BLaER1 (cell line): ENCODE measurements around the gene PSMC3.

Experiments
- H3K27ac ChIP-seq: shearing (Covaris generic); formaldehyde crosslinking; 2 replicates; pipeline ENCODE4 v1.8.1; 2022
- H3K27me3 ChIP-seq: shearing (Covaris generic); formaldehyde crosslinking; 2 replicates; pipeline ENCODE4 v1.8.1; 2022
- H3K36me3 ChIP-seq: shearing (Covaris generic); formaldehyde crosslinking; 2 replicates; pipeline ENCODE4 v1.8.1; 2022
- H3K4me1 ChIP-seq: shearing (Covaris generic); formaldehyde crosslinking; 2 replicates; pipeline ENCODE4 v1.8.1; 2022
- H3K4me2 ChIP-seq: shearing (Covaris generic); formaldehyde crosslinking; 2 replicates; pipeline ENCODE4 v1.8.1; 2022
- H3K4me3 ChIP-seq: shearing (Covaris generic); formaldehyde crosslinking; 2 replicates; pipeline ENCODE4 v1.8.1; 2022
- H3K9ac ChIP-seq: shearing (Covaris generic); formaldehyde crosslinking; 2 replicates; pipeline ENCODE4 v1.8.1; 2022
- H3K9me3 ChIP-seq: shearing (Covaris generic); formaldehyde crosslinking; 2 replicates; pipeline ENCODE4 v1.8.1; 2022
- H4K20me1 ChIP-seq: shearing (Covaris generic); formaldehyde crosslinking; 2 replicates; pipeline ENCODE4 v1.8.1; 2022
- Cebpa-rat ChIP-seq: shearing (Covaris generic); IDR thresholded peaks from 2 replicates; pipeline ENCODE4 v1.8.1; 2022

PSMC3 gene

GRCh38 chr11:47378010-47378835 lies 48.0 kb downstream of the PSMC3 start, which contains the start of gene SPI1:
SPI1 (minus strand) TSS chr11:47378547; CDS start chr11:47378353, 194 bp downstream.
- Histone ChIP-seq H3K4me3 (peak within 1 kb of the TSS; percentile 83), H3K9me3 (no peaks in the 10 kb centered on the region), H4K20me1 (peaks cover 23% of the 10 kb centered on the region; the same call in 1 of the 2 replicates), H3K4me1 (peaks cover 64% of the 10 kb centered on the region), H3K9ac (peak within 1 kb of the TSS; percentile 97), H3K4me2 (peak within 1 kb of the TSS; percentile 100), H3K27me3 (no peaks in the 10 kb centered on the region), H3K36me3 (peaks cover 24% of the 10 kb centered on the region), H3K27ac (peak within 1 kb of the TSS; percentile 99)
- no peak for TF ChIP-seq Cebpa-rat

- H3K9me3 ChIP-seq = no peaks in the 10 kb centered on the region
- no peak for TF ChIP-seq Cebpa-rat
- peak overlapping the region; percentile 83 for H3K4me3 ChIP-seq
- H4K20me1 ChIP-seq = peaks cover 23% of the 10 kb centered on the region; the same call in 1 of the 2 replicates
- H3K27ac ChIP-seq = peak overlapping the region; percentile 99
- H3K4me2 ChIP-seq = peak overlapping the region; percentile 100
- H3K4me1 ChIP-seq = peaks cover 57% of the 10 kb centered on the region
- no peaks in the 10 kb centered on the region for H3K27me3 ChIP-seq
- H3K36me3 ChIP-seq = peaks cover 30% of the 10 kb centered on the region
- peak overlapping the region; percentile 97 for H3K9ac ChIP-seq
Observed at GRCh38 chr11:47377571-47378009, 48.6 kb downstream of the PSMC3 start.

DNA sequence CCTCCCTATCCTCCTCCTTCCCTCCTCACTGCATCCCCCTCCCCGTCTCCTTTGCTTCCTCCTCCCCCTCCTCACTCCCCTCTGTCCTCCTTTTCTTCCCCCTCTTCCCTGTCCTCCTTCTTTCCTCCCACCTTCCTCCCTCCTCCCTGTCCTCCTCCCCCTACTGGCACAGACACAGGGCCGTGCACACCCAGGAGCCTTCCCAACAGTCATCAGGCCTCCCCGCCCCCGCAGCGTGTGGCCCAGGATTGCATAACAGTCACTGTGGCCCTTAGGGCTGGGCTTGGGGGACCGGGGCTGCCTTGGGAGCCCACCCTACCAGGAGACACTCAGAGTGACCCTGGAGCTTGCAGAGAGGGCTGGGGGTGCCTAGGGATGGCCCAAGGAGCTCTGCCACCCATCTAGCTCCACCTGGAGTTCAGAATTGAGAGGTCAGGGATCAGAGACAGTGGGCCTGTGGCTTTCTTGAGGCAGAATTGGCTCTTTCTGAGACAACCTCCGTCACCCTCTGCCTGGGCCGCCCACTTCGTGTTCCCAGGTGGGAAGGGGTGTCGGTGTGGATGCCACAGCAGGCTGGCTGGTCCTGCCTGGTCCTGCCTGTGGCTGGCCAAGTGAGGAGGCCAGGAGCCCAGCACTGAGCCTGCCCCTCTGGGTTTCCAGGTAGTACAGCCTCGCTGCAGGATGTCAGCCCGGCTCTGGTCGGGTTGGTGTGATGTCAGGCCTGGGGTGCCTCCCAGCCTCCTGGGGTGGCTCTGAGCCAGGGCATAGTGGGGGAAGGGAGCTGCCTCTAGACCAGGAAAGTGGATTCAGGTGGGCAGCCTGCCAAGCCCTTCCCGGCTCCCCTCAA lies 49.5 kb downstream of the PSMC3 start:
- Histone ChIP-seq H3K27ac (peak overlapping the region; percentile 99), H3K27me3 (no peaks in the 10 kb centered on the region), H3K4me1 (peaks cover 53% of the 10 kb centered on the region), H3K4me3 (peak overlapping the region; percentile 83), H3K9me3 (no peaks in the 10 kb centered on the region), H3K36me3 (peaks cover 39% of the 10 kb centered on the region), H4K20me1 (peaks cover 23% of the 10 kb centered on the region; the same call in 1 of the 2 replicates), H3K4me2 (peak overlapping the region; percentile 100), H3K9ac (peak overlapping the region; percentile 97)
- TF ChIP-seq Cebpa-rat = peak; percentile 60; the same call in 1 of the 2 replicates

DNA sequence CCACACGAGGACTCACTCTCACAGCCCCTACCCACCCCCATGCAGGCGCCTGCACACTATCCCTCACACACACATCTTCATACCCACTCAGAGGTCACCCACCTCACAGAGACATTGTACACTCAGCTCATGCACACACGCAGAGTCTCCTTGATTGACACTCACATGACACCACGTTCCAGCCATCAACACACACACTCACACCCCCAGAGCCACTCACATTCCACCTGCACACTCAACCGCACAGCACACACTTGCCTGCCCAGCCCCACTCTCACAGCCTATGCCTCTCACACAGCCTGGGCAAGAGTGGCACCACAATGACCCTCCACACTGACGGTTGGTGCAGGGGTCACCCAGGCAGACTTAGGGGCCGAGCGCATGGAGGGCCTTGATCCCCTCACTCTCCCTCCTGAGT lies 50.1 kb downstream of the PSMC3 start:
- no peaks in the 10 kb centered on the region for H3K27me3 ChIP-seq
- peak overlapping the region; percentile 100 for H3K4me2 ChIP-seq
- TF ChIP-seq Cebpa-rat = no peak
- peak overlapping the region; percentile 83 for H3K4me3 ChIP-seq
- H3K4me1 ChIP-seq = peaks cover 53% of the 10 kb centered on the region
- H3K36me3 ChIP-seq = peaks cover 45% of the 10 kb centered on the region
- no peaks in the 10 kb centered on the region for H3K9me3 ChIP-seq
- H3K9ac ChIP-seq = peak overlapping the region; percentile 97
- peak overlapping the region; percentile 99 for H3K27ac ChIP-seq
- H4K20me1 ChIP-seq = peaks cover 23% of the 10 kb centered on the region; the same call in 1 of the 2 replicates

- Histone ChIP-seq H3K4me3 (peak overlapping the region; percentile 83), H3K4me1 (peaks cover 53% of the 10 kb centered on the region), H3K9me3 (no peaks in the 10 kb centered on the region), H3K27ac (peak overlapping the region; percentile 99), H3K4me2 (peak overlapping the region; percentile 100), H4K20me1 (peaks cover 23% of the 10 kb centered on the region; the same call in 1 of the 2 replicates), H3K27me3 (no peaks in the 10 kb centered on the region), H3K9ac (peak overlapping the region; percentile 97), H3K36me3 (peaks cover 50% of the 10 kb centered on the region)
- no peak for TF ChIP-seq Cebpa-rat
Observed at GRCh38 chr11:47375546-47376085, 50.6 kb downstream of the PSMC3 start.

GRCh38 chr11:47375020-47375419 lies 51.2 kb downstream of the PSMC3 start:
- Histone ChIP-seq H3K4me3 (no peak overlapping the region), H3K9ac (peak overlapping the region; percentile 97), H3K4me2 (peak overlapping the region; percentile 100), H3K27me3 (no peaks in the 10 kb centered on the region), H3K36me3 (peaks cover 56% of the 10 kb centered on the region), H3K9me3 (no peaks in the 10 kb centered on the region), H3K27ac (peak overlapping the region; percentile 99), H4K20me1 (peaks cover 28% of the 10 kb centered on the region; the same call in 1 of the 2 replicates), H3K4me1 (peaks cover 56% of the 10 kb centered on the region)
- no peak for TF ChIP-seq Cebpa-rat

- H3K4me2 ChIP-seq = peak overlapping the region; percentile 100
- no peak overlapping the region for H3K4me3 ChIP-seq
- TF ChIP-seq Cebpa-rat = no peak
- peaks cover 59% of the 10 kb centered on the region for H3K4me1 ChIP-seq
- H3K27me3 ChIP-seq = no peaks in the 10 kb centered on the region
- H4K20me1 ChIP-seq = peaks cover 32% of the 10 kb centered on the region; the same call in 1 of the 2 replicates
- H3K27ac ChIP-seq = peak overlapping the region; percentile 99
- H3K36me3 ChIP-seq = peaks cover 60% of the 10 kb centered on the region
- H3K9me3 ChIP-seq = no peaks in the 10 kb centered on the region
- H3K9ac ChIP-seq = peak overlapping the region; percentile 97; the same call in 1 of the 2 replicates
Observed at GRCh38 chr11:47374720-47375019, 51.6 kb downstream of the PSMC3 start.

DNA sequence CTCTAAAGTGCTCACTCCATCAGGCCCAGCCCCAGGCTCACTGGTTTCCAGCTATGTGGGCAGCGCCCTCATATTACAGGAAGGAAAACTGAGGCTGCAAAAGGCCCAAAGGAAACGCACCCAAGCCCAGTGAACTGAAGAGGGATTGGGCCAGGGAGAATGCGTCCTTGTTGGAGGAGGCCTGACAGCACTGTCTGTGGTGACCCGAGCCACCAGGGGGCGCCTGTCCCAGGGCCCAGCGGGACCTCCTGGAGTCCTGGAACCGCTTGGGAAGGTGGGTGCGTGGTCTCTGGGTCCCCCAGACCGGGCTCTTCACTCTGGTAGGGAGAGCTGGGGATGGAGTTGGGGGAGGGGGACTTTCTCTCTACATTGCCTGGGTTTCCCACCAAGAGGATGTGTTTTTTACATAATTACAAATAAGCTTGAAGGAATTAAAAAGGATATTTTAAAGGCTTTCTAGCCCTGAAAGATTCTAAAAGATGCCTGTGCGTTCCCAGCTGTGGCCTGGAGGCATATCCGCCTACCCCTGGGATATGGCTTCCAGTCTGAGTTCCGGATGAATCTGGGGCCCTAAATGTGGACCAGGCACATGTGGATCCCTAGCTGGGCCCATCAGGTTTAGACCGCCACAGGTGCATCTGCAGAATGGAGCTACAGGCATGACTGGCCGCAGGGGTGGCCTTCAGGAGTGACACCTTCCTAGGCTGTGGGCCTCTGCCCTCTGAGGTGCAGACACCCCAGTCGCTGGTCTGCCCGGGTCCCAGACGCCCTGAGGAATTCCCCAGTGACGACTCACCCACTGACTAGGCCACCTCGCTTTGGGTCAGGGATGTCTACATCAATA lies 52.1 kb downstream of the PSMC3 start:
- no peak overlapping the region for H3K4me3 ChIP-seq
- H3K4me1 ChIP-seq = peaks cover 59% of the 10 kb centered on the region
- peak overlapping the region; percentile 57; the same call in 1 of the 2 replicates for H3K9ac ChIP-seq
- TF ChIP-seq Cebpa-rat = no peak
- H3K27me3 ChIP-seq = no peaks in the 10 kb centered on the region
- no peaks in the 10 kb centered on the region for H3K9me3 ChIP-seq
- H4K20me1 ChIP-seq = peaks cover 35% of the 10 kb centered on the region; the same call in 1 of the 2 replicates
- H3K4me2 ChIP-seq = peak overlapping the region; percentile 100
- H3K27ac ChIP-seq = peak overlapping the region; percentile 99
- H3K36me3 ChIP-seq = peaks cover 63% of the 10 kb centered on the region
